ENCODE data around the gene RALGAPA2.

- no peak for TF ChIP-seq CTCF (IDR thresholded peaks at IDR 0.05)
- TF ChIP-seq POLR2A (IDR thresholded peaks at IDR 0.05) = no peak
- TF ChIP-seq EP300 (IDR thresholded peaks at IDR 0.05) = no peak
These were observed 43.8 kb downstream of the RALGAPA2 start for GRCh38 chr20:20668639-20669038.

All from tibial nerve (tissue), 4 donors.